ENCODE measurements around the gene FBXO34. TPM values are rescaled to one million over a fixed set of nuclear protein-coding genes. Genes with fewer than 3 reads are reported as not detected.

The FBXO34 gene
- total and polyA plus RNA-seq, 10 of the 15 experiments (the other 5 are each of a cell fraction or from before 2014, with no cell fraction given), result 5.6 to 22.8 (median 17.6) TPM

DNA sequence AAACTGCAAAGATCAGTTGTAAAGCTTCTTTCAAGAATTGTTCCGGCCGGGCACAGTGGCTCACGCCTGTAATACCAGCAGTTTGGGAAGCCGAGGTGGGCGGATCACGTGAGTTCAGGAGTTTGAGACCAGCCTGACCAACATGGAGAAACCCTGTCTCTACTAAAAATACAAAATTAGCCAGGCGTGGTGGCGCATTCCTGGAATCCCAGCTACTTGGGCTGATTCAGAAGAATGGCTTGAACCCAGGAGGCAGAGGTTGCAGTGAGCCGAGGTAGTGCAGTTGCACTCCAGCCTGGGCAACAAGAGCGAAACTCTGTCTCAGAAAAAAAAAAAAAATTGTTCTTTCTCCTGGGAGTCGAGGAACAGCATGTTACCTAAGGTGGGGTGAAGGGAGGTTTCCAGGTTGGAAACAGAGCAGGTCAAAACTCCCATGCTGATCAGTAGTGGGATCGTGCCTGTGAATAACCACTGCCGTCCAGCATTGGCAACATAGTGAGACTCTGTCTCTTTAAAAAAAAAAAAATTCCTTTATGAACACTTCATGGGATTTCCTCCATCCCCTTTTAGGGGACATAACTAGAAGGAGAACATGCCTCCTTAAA lies 13.9 kb downstream of the FBXO34 start:
- Histone ChIP-seq H3K27me3 (replicated peaks in 1 of 2; ENCODE audit: control insufficient read depth in 2 of 2, insufficient read depth in 2 of 2, low read length in 1 of 2) (no peaks in the 10 kb centered on the region), H3K4me1 (ENCODE audit: control insufficient read depth, insufficient read depth, low read length) (0 out of 2 replicates have a peak, but pooled peaks cover under 1% of the 10 kb centered on the region), H3K9ac (ENCODE audit: control insufficient read depth, insufficient read depth, low read length) (no peak overlapping the region), H3K4me2 (ENCODE audit: control insufficient read depth, insufficient read depth) (no peak overlapping the region), H3K79me2 (ENCODE audit: control insufficient read depth, insufficient read depth, low read length) (peaks cover 47% of the 10 kb centered on the region), H3K27ac (ENCODE audit: control insufficient read depth, insufficient read depth) (no peak overlapping the region), H3K36me3 (ENCODE audit: control insufficient read depth in 2 of 2, insufficient read depth in 2 of 2, low read length in 1 of 2) (no peaks in the 10 kb centered on the region), H4K20me1 (ENCODE audit: control insufficient read depth, insufficient read depth) (no peaks in the 10 kb centered on the region), H3K9me3 (replicated peaks; ENCODE audit: control insufficient read depth, insufficient read depth, low read length) (no peaks in the 10 kb centered on the region), H3K4me3 (no peak overlapping the region), H2AFZ (ENCODE audit: control insufficient read depth, low read depth, low read length) (no peak overlapping the region)
- BruUV-seq (replicated peaks), result no TSS peak
- in situ Hi-C loops (cut with MboI) (no loop called here), intact Hi-C loops (cut with micrococcal nuclease; ENCODE audit: unreplicated experiment) (no loop called here)
- SMC1A ChIA-PET (ENCODE audit: uncharacterized antibody, unreplicated experiment), result interaction anchor here (0.7 kb wide), 1 partner anchor 70 kb away, joined by 3 read pairs; no protein-coding TSS in a partner anchor
- DNase-seq (ENCODE audit: low read depth, low spot score) (no peak), ATAC-seq (no peak), FAIRE-seq (no peak)
- POLR2A ChIA-PET, result interaction anchor here (0.7 to 1.3 kb wide), 4 partner anchors 11 to 97 kb away, joined by 3 to 7 read pairs (median 4); no protein-coding TSS in a partner anchor
- WGBS (ENCODE audit: insufficient coverage, insufficient replicate concordance, low lambda C conversion rate, missing lambda C conversion rate), result 98% methylated on average over 13 of the region's 13 CpGs
- TF ChIP-seq PML (IDR thresholded peaks at IDR 0.05; ENCODE audit: low read length), result no peak
- TF ChIP-seq, protein P1, sequence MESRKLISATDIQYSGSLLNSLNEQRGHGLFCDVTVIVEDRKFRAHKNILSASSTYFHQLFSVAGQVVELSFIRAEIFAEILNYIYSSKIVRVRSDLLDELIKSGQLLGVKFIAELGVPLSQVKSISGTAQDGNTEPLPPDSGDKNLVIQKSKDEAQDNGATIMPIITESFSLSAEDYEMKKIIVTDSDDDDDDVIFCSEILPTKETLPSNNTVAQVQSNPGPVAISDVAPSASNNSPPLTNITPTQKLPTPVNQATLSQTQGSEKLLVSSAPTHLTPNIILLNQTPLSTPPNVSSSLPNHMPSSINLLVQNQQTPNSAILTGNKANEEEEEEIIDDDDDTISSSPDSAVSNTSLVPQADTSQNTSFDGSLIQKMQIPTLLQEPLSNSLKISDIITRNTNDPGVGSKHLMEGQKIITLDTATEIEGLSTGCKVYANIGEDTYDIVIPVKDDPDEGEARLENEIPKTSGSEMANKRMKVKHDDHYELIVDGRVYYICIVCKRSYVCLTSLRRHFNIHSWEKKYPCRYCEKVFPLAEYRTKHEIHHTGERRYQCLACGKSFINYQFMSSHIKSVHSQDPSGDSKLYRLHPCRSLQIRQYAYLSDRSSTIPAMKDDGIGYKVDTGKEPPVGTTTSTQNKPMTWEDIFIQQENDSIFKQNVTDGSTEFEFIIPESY (IDR thresholded peaks at IDR 0.05), result no peak
- TF ChIP-seq, protein P2, sequence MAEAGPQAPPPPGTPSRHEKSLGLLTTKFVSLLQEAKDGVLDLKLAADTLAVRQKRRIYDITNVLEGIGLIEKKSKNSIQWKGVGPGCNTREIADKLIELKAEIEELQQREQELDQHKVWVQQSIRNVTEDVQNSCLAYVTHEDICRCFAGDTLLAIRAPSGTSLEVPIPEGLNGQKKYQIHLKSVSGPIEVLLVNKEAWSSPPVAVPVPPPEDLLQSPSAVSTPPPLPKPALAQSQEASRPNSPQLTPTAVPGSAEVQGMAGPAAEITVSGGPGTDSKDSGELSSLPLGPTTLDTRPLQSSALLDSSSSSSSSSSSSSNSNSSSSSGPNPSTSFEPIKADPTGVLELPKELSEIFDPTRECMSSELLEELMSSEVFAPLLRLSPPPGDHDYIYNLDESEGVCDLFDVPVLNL (IDR thresholded peaks at IDR 0.05; ENCODE audit: low read depth, low read length), result no peak
- no peak for TF ChIP-seq KLF5 (IDR thresholded peaks at IDR 0.05; ENCODE audit: partially characterized antibody)
- no peak for TF ChIP-seq NR2C1 (IDR thresholded peaks at IDR 0.05)
- TF ChIP-seq TCF3 (IDR thresholded peaks at IDR 0.05; ENCODE audit: borderline replicate concordance, insufficient read depth, low read depth, low read length), result no peak
- no peak for TF ChIP-seq POLR2A (IDR thresholded peaks at IDR 0.05; ENCODE audit: low read depth, low read length)
- RAD21 ChIA-PET (ENCODE audit: unreplicated experiment), result interaction anchor here (1.3 kb wide), 1 partner anchor 19 kb away, joined by 3 read pairs; no protein-coding TSS in a partner anchor
- CTCF ChIA-PET, result interaction anchor here (0.6 to 4.4 kb wide), 4 partner anchors 13 to 794 kb away, joined by 3 to 15 read pairs (median 4); no protein-coding TSS in a partner anchor

Measured in GM12878 (cell line).